IMR-90 (cell line): ENCODE measurements around the gene SIGLEC15. TPM values are rescaled to one million over a fixed set of nuclear protein-coding genes. Genes with fewer than 3 reads are reported as not detected.
A peak's percentile ranks its signal among the peaks of the same experiment; 100 is the strongest.

ENCODE experiments used
- ATAC-seq: fragments of 200-7000 bp; cut with Tn5 transposase; 2 replicates; pipeline ENCODE4 v1.9.1; 2020; ENCODE audit warnings: low read depth, mild to moderate bottlenecking, moderate library complexity
- BruUV-seq: library from RNA; stranded (reverse); fragments of 400-500 nt; replicated peaks from 2 replicates; lab custom pipeline; 2021; lab: Mats Ljungman, UMichigan
- CTCF ChIA-PET: fragments of 300-600 bp; formaldehyde crosslinking; extraction: SDS; loops from one replicate; lab custom pipeline; 2021; ENCODE audit warnings: antibody characterized with exemption; lab: Yijun Ruan, JAX
- POLR2A ChIA-PET: fragments of 300-600 bp; sonication (Branson Sonifier 250); formaldehyde crosslinking; loops from one replicate; lab custom pipeline; 2022; ENCODE audit warnings: antibody characterized with exemption; ENCODE audit not compliant: unreplicated experiment; lab: Charles Lee
- DNase-seq: peaks from one replicate; pipeline ENCODE4 v3.0.0; 2013
- H2AFZ ChIP-seq: replicated peaks from 2 replicates; pipeline ENCODE3; 2013; ENCODE audit warnings: low read length, mild to moderate bottlenecking; ENCODE audit not compliant: poor library complexity
- H2AK5ac ChIP-seq: 2 replicates; pipeline ENCODE4 v1.6.1; 2013; ENCODE audit warnings: low read depth, low read length, inconsistent platforms
- H2AK9ac ChIP-seq: replicated peaks from 2 replicates; pipeline ENCODE3; 2013; ENCODE audit warnings: mild to moderate bottlenecking, low read depth, low read length, moderate library complexity; ENCODE audit not compliant: poor library complexity
- H2BK120ac ChIP-seq: 2 replicates; pipeline ENCODE4 v1.6.1; 2013; ENCODE audit warnings: low read depth, low read length, inconsistent platforms
- H2BK15ac ChIP-seq: 3 replicates; pipeline ENCODE4 v1.6.1; 2013; ENCODE audit warnings: low read depth, low read length, inconsistent platforms
- H2BK20ac ChIP-seq: 2 replicates; pipeline ENCODE4 v1.6.1; 2013; ENCODE audit warnings: low read depth, mild to moderate bottlenecking, inconsistent platforms, low read length, moderate library complexity
- H2BK5ac ChIP-seq: 2 replicates; pipeline ENCODE4 v1.6.1; 2013; ENCODE audit warnings: mild to moderate bottlenecking, low read depth, low read length, inconsistent platforms; ENCODE audit not compliant: poor library complexity, severe bottlenecking
- H3K14ac ChIP-seq: replicated peaks from 2 replicates; pipeline ENCODE4 v1.6.1; 2013; ENCODE audit warnings: low read depth, low read length, inconsistent platforms
- H3K18ac ChIP-seq: 2 replicates; pipeline ENCODE4 v1.6.1; 2013; ENCODE audit warnings: low read depth, low read length, control low read depth
- H3K23ac ChIP-seq: 2 replicates; pipeline ENCODE4 v1.6.1; 2013; ENCODE audit warnings: low read depth, low read length, inconsistent platforms
- H3K27ac ChIP-seq: 2 replicates; pipeline ENCODE4 v1.5.1; 2013; ENCODE audit warnings: mild to moderate bottlenecking, control low read depth, low read length; ENCODE audit not compliant: insufficient read depth
- H3K27me3 ChIP-seq: 2 replicates; pipeline ENCODE4 v1.6.1; 2013; ENCODE audit warnings: low read length; ENCODE audit not compliant: control insufficient read depth, insufficient read depth
- H3K36me3 ChIP-seq: 2 replicates; pipeline ENCODE4 v1.6.1; 2013; ENCODE audit warnings: low read length, mixed read lengths; ENCODE audit not compliant: control insufficient read depth, insufficient read depth
- H3K4ac ChIP-seq: 2 replicates; pipeline ENCODE4 v1.6.1; 2013; ENCODE audit warnings: low read depth, low read length, inconsistent platforms
- H3K4me1 ChIP-seq: 2 replicates; pipeline ENCODE4 v1.6.1; 2013; ENCODE audit warnings: low read length, mixed read lengths; ENCODE audit not compliant: control insufficient read depth, insufficient read depth
- H3K4me2 ChIP-seq: 2 replicates; pipeline ENCODE4 v1.6.1; 2013; ENCODE audit warnings: low read depth, mild to moderate bottlenecking, control low read depth, low read length, moderate library complexity
- H3K4me3 ChIP-seq: 2 replicates; pipeline ENCODE4 v1.5.1; 2013; ENCODE audit warnings: low read depth, mild to moderate bottlenecking, control low read depth, low read length, moderate library complexity; ENCODE audit not compliant: insufficient read depth
- H3K56ac ChIP-seq: 2 replicates; pipeline ENCODE4 v1.6.1; 2013; ENCODE audit warnings: low read length, inconsistent platforms; ENCODE audit not compliant: insufficient read depth; ENCODE audit errors: extremely low read depth
- H3K79me1 ChIP-seq, 2 experiments: 2 replicates each; pipeline ENCODE4 v1.6.1; 2013; ENCODE audit warnings: low read length in 2 of 2, inconsistent platforms in 1 of 2, low read depth in 1 of 2
- H3K9ac ChIP-seq: 2 replicates; pipeline ENCODE4 v1.6.1; 2013; ENCODE audit warnings: low read depth, low read length, control low read depth
- H3K9me1 ChIP-seq: 2 replicates; pipeline ENCODE4 v1.6.1; 2013; ENCODE audit warnings: low read length, inconsistent platforms; ENCODE audit not compliant: insufficient read depth
- H3K9me3 ChIP-seq: 2 replicates; pipeline ENCODE4 v1.6.1; 2013; ENCODE audit warnings: low read length; ENCODE audit not compliant: control insufficient read depth, insufficient read depth
- H4K20me1 ChIP-seq: 2 replicates; pipeline ENCODE4 v1.6.1; 2013; ENCODE audit warnings: low read length, inconsistent platforms; ENCODE audit not compliant: insufficient read depth
- H4K5ac ChIP-seq: 2 replicates; pipeline ENCODE4 v1.6.1; 2013; ENCODE audit warnings: mild to moderate bottlenecking, low read depth, low read length, control low read depth
- H4K8ac ChIP-seq, 2 experiments: 2 replicates each; pipeline ENCODE4 v1.6.1; 2013; ENCODE audit warnings: low read depth in 2 of 2, low read length in 2 of 2, control low read depth in 1 of 2, inconsistent platforms in 1 of 2
- H4K91ac ChIP-seq: 2 replicates; pipeline ENCODE4 v1.6.1; 2013; ENCODE audit warnings: low read depth, low read length, inconsistent platforms; ENCODE audit not compliant: insufficient read depth
- BHLHE40 ChIP-seq: fragments of 150-350 bp; IDR thresholded peaks from 2 replicates; pipeline ENCODE4 v1.6.1; 2016; ENCODE audit warnings: mild to moderate bottlenecking, low read depth, low read length
- CEBPB ChIP-seq: IDR thresholded peaks from 2 replicates; pipeline ENCODE4 v1.6.1; 2012; ENCODE audit warnings: low read depth, low read length, improper control_type of control experiment
- CHD1 ChIP-seq: IDR thresholded peaks from 2 replicates; pipeline ENCODE4 v1.6.1; 2012; ENCODE audit warnings: low read depth, low read length, improper control_type of control experiment
- FOS ChIP-seq: fragments of 150-350 bp; IDR thresholded peaks from 2 replicates; pipeline ENCODE4 v1.6.1; 2016; ENCODE audit warnings: low read depth, low read length
- MAFK ChIP-seq: IDR thresholded peaks from 2 replicates; pipeline ENCODE4 v1.6.1; 2012; ENCODE audit warnings: low read depth, low read length, improper control_type of control experiment
- MAZ ChIP-seq: IDR thresholded peaks from 2 replicates; pipeline ENCODE4 v1.6.1; 2012; ENCODE audit warnings: low read depth, mild to moderate bottlenecking, low read length, improper control_type of control experiment, moderate library complexity, borderline replicate concordance
- MXI1 ChIP-seq: IDR thresholded peaks from 2 replicates; pipeline ENCODE4 v1.6.1; 2012; ENCODE audit warnings: low read depth, mild to moderate bottlenecking, low read length, moderate library complexity, borderline replicate concordance
- NFE2L2 ChIP-seq: fragments of 150-350 bp; IDR thresholded peaks from 2 replicates; pipeline ENCODE4 v1.6.1; 2016; ENCODE audit warnings: low read depth, mild to moderate bottlenecking, low read length
- RCOR1 ChIP-seq: IDR thresholded peaks from 2 replicates; pipeline ENCODE4 v1.6.1; 2012; ENCODE audit warnings: mild to moderate bottlenecking, low read length, improper control_type of control experiment; ENCODE audit not compliant: insufficient replicate concordance
- SMC3 ChIP-seq: fragments of 150-350 bp; IDR thresholded peaks from 2 replicates; pipeline ENCODE4 v1.6.1; 2016; ENCODE audit warnings: low read depth, mild to moderate bottlenecking, antibody characterized with exemption, low read length, moderate library complexity
- WGBS, 2 experiments: methylation state at CpG; one replicate each; pipeline versions ENCODE4 v1.1.5 to v1.1.7; 2013; ENCODE audit warnings: missing lambda C conversion rate in 2 of 2; ENCODE audit not compliant: insufficient read length in 1 of 2; ENCODE audit errors: extremely low coverage in 2 of 2; 5-methylcytosine and 5-hydroxymethylcytosine counted together
- dilution Hi-C: fragments of 300-500 bp; cut with HindIII; formaldehyde crosslinking; loops from one replicate; pipeline ENCODE4 v1.14.3; 2018; ENCODE audit warnings: low sequenced_read_pairs; ENCODE audit not compliant: unreplicated experiment
- in situ Hi-C: fragments of 300-500 bp; cut with MboI; formaldehyde crosslinking; loops from 3 replicates; pipeline ENCODE4 v1.14.3; 2019; ENCODE audit warnings: low sequenced_read_pairs, inconsistent platforms, mixed read lengths
- intact Hi-C: fragments of 100-400 bp; cut with micrococcal nuclease; formaldehyde crosslinking; loops from 2 replicates; pipeline ENCODE4 v1.10.0; 2022
- polyA plus RNA-seq, 3 experiments: library from polyadenylated mRNA; depleted of rRNA; stranded (reverse); fragments of >200 nt; gene quantifications; 2 replicates each; pipeline ENCODE4 v1.2.3, GENCODE V29; 2012; ENCODE audit warnings: low replicate concordance in 1 of 3
- total RNA-seq: library from RNA; depleted of rRNA; stranded (reverse); fragments of >200 nt; gene quantifications from 2 replicates; pipeline ENCODE4 v1.2.3, GENCODE V29; 2012
- TF ChIP-seq, protein P1 (sequence below): conservative IDR thresholded peaks from 2 replicates; pipeline ENCODE4 v1.5.1; 2012; ENCODE audit warnings: mild to moderate bottlenecking, low read depth, low read length, improper control_type of control experiment
- TF ChIP-seq, protein P2 (sequence below): fragments of 150-350 bp; IDR thresholded peaks from 2 replicates; pipeline ENCODE4 v1.6.1; 2017; ENCODE audit warnings: mild to moderate bottlenecking, antibody characterized with exemption, low read length, low read depth
- TF ChIP-seq, protein P3 (sequence below): fragments of 150-350 bp; IDR thresholded peaks from 2 replicates; pipeline ENCODE4 v1.6.1; 2016; ENCODE audit warnings: low read depth, mild to moderate bottlenecking, low read length, moderate library complexity, borderline replicate concordance

The SIGLEC15 gene
- total and polyA plus RNA-seq, 2 of the 4 experiments (the other 2 are of a cell fraction) = 1.1 to 1.8 TPM

DNA sequence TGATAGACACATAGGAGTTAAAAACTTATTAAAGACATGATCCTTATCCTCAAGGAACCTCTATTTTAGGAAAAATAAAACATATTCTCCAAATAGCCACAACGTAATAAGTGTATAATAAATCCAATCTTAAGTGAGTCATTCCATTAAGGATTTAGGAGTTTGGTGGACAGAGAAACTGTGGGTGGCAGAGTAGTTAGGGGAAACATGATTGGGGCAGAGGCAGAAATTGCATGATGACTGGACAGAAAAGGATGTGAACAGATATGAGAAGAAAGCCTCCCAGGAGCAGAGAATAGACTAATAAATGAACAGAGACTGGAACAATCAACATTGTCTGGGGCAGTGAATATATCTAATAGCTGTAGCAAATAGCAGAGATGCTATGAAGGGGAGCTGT lies 48.1 kb upstream of the SIGLEC15 start (continued):
- TF ChIP-seq MAZ = no peak

DNA sequence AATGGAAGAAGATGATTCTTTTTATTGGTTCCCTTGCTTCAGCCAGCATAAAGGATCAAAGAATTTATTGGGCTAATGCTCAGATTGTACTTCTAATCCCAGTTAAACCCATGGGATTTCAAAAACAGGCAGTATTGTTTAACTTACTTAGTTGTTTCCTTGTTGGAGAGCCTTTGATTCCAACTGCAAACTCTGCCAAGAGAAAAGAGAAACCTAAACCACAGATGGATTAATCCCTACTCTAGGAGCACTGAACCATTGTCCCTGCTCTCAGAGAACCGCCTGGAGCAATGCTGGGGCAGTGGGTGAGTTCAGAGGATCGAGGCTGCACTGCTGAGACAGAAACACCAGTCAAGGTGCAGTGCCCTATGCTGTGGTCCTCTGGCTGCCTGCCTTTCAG lies 44.9 kb upstream of the SIGLEC15 start:
- Histone ChIP-seq H3K56ac (0 out of 2 replicates have a peak overlapping the region, but pooled peaks have one; percentile 41), H3K4me3 (no peak overlapping the region), H4K5ac (peak overlapping the region; percentile 30; the same call in 1 of the 2 replicates), H3K18ac (peak overlapping the region; percentile 48; the same call in 1 of the 2 replicates), H3K27me3 (no peaks in the 10 kb centered on the region), H4K20me1 (no peaks in the 10 kb centered on the region), H2BK120ac (peak overlapping the region; percentile 98), H3K9ac (no peak overlapping the region), H3K4me2 (no peak overlapping the region), H2AK9ac (peak overlapping the region; percentile 25), H3K9me3 (no peaks in the 10 kb centered on the region), H3K9me1 (peaks cover 17% of the 10 kb centered on the region), H4K8ac (peak overlapping the region; percentile 47 to 94), H2BK15ac (peak overlapping the region; percentile 94), H2BK20ac (peak overlapping the region; percentile 99), H3K23ac (peak overlapping the region; percentile 22; the same call in 1 of the 2 replicates), H3K79me1 (peaks cover 0 to 13% of the 10 kb centered on the region in 2 experiments; a peak in 2 of 4 replicates), H4K91ac (peak overlapping the region; percentile 77), H2BK5ac (peak overlapping the region; percentile 73), H3K14ac (peak overlapping the region; percentile 82), H3K4ac (peak overlapping the region; percentile 82), H3K36me3 (no peaks in the 10 kb centered on the region), H3K27ac (peak overlapping the region; percentile 43; the same call in 1 of the 2 replicates), H2AFZ (peak overlapping the region; percentile 27), H3K4me1 (peaks cover 27% of the 10 kb centered on the region), H2AK5ac (peak overlapping the region; percentile 91)
- DNase-seq = peak; percentile 28
- POLR2A ChIA-PET = interaction anchor here (1.5 kb wide), 1 partner anchor 12 kb away, joined by 4 read pairs; no protein-coding TSS in a partner anchor
- dilution Hi-C loops (no loop called here), intact Hi-C loops (no loop called here), in situ Hi-C loops (loop anchor here (10.0 kb wide), 1 partner anchor 64 kb away; no protein-coding TSS in a partner anchor)
- ATAC-seq = no peak
- CTCF ChIA-PET = interaction anchor here (0.9 kb wide), 1 partner anchor 59 kb away, joined by 3 read pairs; no protein-coding TSS in a partner anchor
- no CpG with 5 or more reads among the region's 2 CpGs for WGBS, 2 experiments
- no TSS peak for BruUV-seq
- no peak for TF ChIP-seq FOS
- TF ChIP-seq, protein P1, sequence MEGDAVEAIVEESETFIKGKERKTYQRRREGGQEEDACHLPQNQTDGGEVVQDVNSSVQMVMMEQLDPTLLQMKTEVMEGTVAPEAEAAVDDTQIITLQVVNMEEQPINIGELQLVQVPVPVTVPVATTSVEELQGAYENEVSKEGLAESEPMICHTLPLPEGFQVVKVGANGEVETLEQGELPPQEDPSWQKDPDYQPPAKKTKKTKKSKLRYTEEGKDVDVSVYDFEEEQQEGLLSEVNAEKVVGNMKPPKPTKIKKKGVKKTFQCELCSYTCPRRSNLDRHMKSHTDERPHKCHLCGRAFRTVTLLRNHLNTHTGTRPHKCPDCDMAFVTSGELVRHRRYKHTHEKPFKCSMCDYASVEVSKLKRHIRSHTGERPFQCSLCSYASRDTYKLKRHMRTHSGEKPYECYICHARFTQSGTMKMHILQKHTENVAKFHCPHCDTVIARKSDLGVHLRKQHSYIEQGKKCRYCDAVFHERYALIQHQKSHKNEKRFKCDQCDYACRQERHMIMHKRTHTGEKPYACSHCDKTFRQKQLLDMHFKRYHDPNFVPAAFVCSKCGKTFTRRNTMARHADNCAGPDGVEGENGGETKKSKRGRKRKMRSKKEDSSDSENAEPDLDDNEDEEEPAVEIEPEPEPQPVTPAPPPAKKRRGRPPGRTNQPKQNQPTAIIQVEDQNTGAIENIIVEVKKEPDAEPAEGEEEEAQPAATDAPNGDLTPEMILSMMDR = no peak
- no peak for TF ChIP-seq SMC3
- TF ChIP-seq, protein P2, sequence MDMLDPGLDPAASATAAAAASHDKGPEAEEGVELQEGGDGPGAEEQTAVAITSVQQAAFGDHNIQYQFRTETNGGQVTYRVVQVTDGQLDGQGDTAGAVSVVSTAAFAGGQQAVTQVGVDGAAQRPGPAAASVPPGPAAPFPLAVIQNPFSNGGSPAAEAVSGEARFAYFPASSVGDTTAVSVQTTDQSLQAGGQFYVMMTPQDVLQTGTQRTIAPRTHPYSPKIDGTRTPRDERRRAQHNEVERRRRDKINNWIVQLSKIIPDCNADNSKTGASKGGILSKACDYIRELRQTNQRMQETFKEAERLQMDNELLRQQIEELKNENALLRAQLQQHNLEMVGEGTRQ = no peak
- TF ChIP-seq CEBPB = no peak
- no peak for TF ChIP-seq RCOR1
- no peak for TF ChIP-seq BHLHE40
- no peak for TF ChIP-seq MAZ
- no peak for TF ChIP-seq MXI1
- TF ChIP-seq, protein P3, sequence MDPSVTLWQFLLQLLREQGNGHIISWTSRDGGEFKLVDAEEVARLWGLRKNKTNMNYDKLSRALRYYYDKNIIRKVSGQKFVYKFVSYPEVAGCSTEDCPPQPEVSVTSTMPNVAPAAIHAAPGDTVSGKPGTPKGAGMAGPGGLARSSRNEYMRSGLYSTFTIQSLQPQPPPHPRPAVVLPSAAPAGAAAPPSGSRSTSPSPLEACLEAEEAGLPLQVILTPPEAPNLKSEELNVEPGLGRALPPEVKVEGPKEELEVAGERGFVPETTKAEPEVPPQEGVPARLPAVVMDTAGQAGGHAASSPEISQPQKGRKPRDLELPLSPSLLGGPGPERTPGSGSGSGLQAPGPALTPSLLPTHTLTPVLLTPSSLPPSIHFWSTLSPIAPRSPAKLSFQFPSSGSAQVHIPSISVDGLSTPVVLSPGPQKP = no peak
- no peak for TF ChIP-seq CHD1
- no peak for TF ChIP-seq MAFK
- no peak for TF ChIP-seq NFE2L2
